ENCODE measurements around the gene ZNF579.

GRCh38 chr19:55546822-55547614 is 33.6 kb downstream of the ZNF579 start:
- no peak for TF ChIP-seq POLR2A (IDR thresholded peaks at IDR 0.05)
- TF ChIP-seq, protein P1, sequence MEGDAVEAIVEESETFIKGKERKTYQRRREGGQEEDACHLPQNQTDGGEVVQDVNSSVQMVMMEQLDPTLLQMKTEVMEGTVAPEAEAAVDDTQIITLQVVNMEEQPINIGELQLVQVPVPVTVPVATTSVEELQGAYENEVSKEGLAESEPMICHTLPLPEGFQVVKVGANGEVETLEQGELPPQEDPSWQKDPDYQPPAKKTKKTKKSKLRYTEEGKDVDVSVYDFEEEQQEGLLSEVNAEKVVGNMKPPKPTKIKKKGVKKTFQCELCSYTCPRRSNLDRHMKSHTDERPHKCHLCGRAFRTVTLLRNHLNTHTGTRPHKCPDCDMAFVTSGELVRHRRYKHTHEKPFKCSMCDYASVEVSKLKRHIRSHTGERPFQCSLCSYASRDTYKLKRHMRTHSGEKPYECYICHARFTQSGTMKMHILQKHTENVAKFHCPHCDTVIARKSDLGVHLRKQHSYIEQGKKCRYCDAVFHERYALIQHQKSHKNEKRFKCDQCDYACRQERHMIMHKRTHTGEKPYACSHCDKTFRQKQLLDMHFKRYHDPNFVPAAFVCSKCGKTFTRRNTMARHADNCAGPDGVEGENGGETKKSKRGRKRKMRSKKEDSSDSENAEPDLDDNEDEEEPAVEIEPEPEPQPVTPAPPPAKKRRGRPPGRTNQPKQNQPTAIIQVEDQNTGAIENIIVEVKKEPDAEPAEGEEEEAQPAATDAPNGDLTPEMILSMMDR (IDR thresholded peaks at IDR 0.05): no peak
